Thyroid gland (tissue), 4 donors: ENCODE results near the gene CACNB4.

ENCODE experiments used
- CTCF ChIP-seq, 6 experiments: fragments of 200-600 bp in 3 of 6; fragments of 450-650 bp in 3 of 6; sonication (generic) in 3 of 6; IDR thresholded peaks; one replicate each; pipeline ENCODE4 v1.5.1; 2016 to 2019; ENCODE audit warnings: antibody characterized with exemption in 6 of 6, mild to moderate bottlenecking in 2 of 6, inconsistent platforms in 1 of 6, moderate library complexity in 1 of 6
- POLR2A ChIP-seq, 2 donors: fragments of 450-650 bp; IDR thresholded peaks; one replicate each; pipeline ENCODE4 v1.6.1; 2017; ENCODE audit warnings: antibody characterized with exemption in 2 of 2, mild to moderate bottlenecking in 2 of 2, moderate library complexity in 1 of 2

GRCh38 chr2:151965884-151966283 lies 133.0 kb downstream of the CACNB4 start:
- TF ChIP-seq CTCF (IDR thresholded peaks at IDR 0.05) (no peak), POLR2A (IDR thresholded peaks at IDR 0.05) (no peak)
